CD14-positive monocyte (primary cell): ENCODE data around the gene TOP2A. TPM values are rescaled to one million over a fixed set of nuclear protein-coding genes. Genes with fewer than 3 reads are reported as not detected.
"Not testable (repeated sequence)": the region's sequence is repeated elsewhere in the genome, so short reads cannot be mapped to it uniquely, and the experiment has no call there.

Experiments used
- DNase-seq, 3 donors: peaks; one replicate each; pipeline ENCODE4 v3.0.0-alpha.2; 2011 to 2022
- H2AFZ ChIP-seq: 2 replicates; pipeline ENCODE4 v1.6.0; 2012; ENCODE audit warnings: mild to moderate bottlenecking, low read depth, low read length, inconsistent platforms; ENCODE audit not compliant: insufficient read depth, poor library complexity, severe bottlenecking
- H3K27ac ChIP-seq, 2 donors: 1 replicate in 1 of 2; 2 replicates in 1 of 2; pipeline ENCODE4 v1.5.1; 2012 to 2013; ENCODE audit warnings: low read length in 2 of 2, control low read depth in 1 of 2, inconsistent platforms in 1 of 2, low read depth in 1 of 2, mild to moderate bottlenecking in 1 of 2
- H3K27me3 ChIP-seq, 2 donors: one replicate each; pipeline versions ENCODE4 v1.6.0 to v1.6.1; 2011 to 2013; ENCODE audit warnings: low read length in 2 of 2; ENCODE audit not compliant: control insufficient read depth in 2 of 2, insufficient read depth in 2 of 2
- H3K36me3 ChIP-seq, 2 donors: replicated peaks in 1 of 2; 1 replicate in 1 of 2; 2 replicates in 1 of 2; pipeline versions ENCODE4 v1.5.1 to v1.6.1; 2012 to 2013; ENCODE audit warnings: low read length in 2 of 2, control low read depth in 1 of 2, inconsistent platforms in 1 of 2, mild to moderate bottlenecking in 1 of 2; ENCODE audit not compliant: insufficient read depth in 2 of 2, control insufficient read depth in 1 of 2
- H3K4me1 ChIP-seq, 2 donors: 1 replicate in 1 of 2; 2 replicates in 1 of 2; pipeline versions ENCODE4 v1.5.1 to v1.6.1; 2012 to 2013; ENCODE audit warnings: low read length in 2 of 2, control low read depth in 1 of 2, inconsistent platforms in 1 of 2, mild to moderate bottlenecking in 1 of 2, moderate library complexity in 1 of 2; ENCODE audit not compliant: insufficient read depth in 2 of 2, control insufficient read depth in 1 of 2
- H3K4me2 ChIP-seq: replicated peaks from 2 replicates; pipeline ENCODE3; 2012; ENCODE audit warnings: low read length, moderate library complexity, mild to moderate bottlenecking; ENCODE audit not compliant: poor library complexity, severe bottlenecking; ENCODE audit errors: extremely low read depth
- H3K4me3 ChIP-seq, 3 experiments: fragments of 200-600 bp in 1 of 3; sonication (generic) in 1 of 3; replicated peaks in 1 of 3; 1 replicate in 2 of 3; 2 replicates in 1 of 3; pipeline ENCODE4 v1.5.1; 2011 to 2013; ENCODE audit warnings: low read length in 3 of 3, mild to moderate bottlenecking in 3 of 3, control low read depth in 2 of 3, low read depth in 2 of 3, inconsistent platforms in 1 of 3, moderate library complexity in 1 of 3
- H3K79me2 ChIP-seq: 2 replicates; pipeline ENCODE4 v1.6.0; 2012; ENCODE audit warnings: mild to moderate bottlenecking, control low read depth, inconsistent platforms, low read length, moderate library complexity; ENCODE audit not compliant: insufficient read depth
- H3K9ac ChIP-seq: 2 replicates; pipeline ENCODE4 v1.6.0; 2017; ENCODE audit warnings: low read length, mild to moderate bottlenecking; ENCODE audit not compliant: insufficient read depth, poor library complexity, severe bottlenecking
- H3K9me3 ChIP-seq, 2 donors: replicated peaks in 1 of 2; 1 replicate in 1 of 2; 2 replicates in 1 of 2; pipeline versions ENCODE4 v1.5.1 to v1.6.1; 2012 to 2013; ENCODE audit warnings: low read length in 2 of 2, control low read depth in 1 of 2; ENCODE audit not compliant: control insufficient read depth in 1 of 2, insufficient read depth in 1 of 2
- H4K20me1 ChIP-seq: 2 replicates; pipeline ENCODE4 v1.6.0; 2012; ENCODE audit warnings: mild to moderate bottlenecking, low read length, control low read depth, moderate library complexity; ENCODE audit not compliant: insufficient read depth
- H3K27ac Mint-ChIP-seq, 7 donors: one replicate each; pipeline ENCODE4 v1.8.0; 2020; ENCODE audit warnings: mild to moderate bottlenecking in 7 of 7, mixed read lengths in 7 of 7, moderate library complexity in 6 of 7, inconsistent platforms in 2 of 7
- H3K27me3 Mint-ChIP-seq, 3 donors: one replicate each; pipeline ENCODE4 v1.8.0; 2021 to 2022; ENCODE audit warnings: low read depth in 3 of 3, mild to moderate bottlenecking in 3 of 3, mixed read lengths in 3 of 3, moderate library complexity in 3 of 3, inconsistent platforms in 1 of 3
- H3K36me3 Mint-ChIP-seq, 2 donors: one replicate each; pipeline ENCODE4 v1.8.0; 2020; ENCODE audit warnings: mixed read lengths in 2 of 2, inconsistent platforms in 1 of 2, mild to moderate bottlenecking in 1 of 2
- H3K4me1 Mint-ChIP-seq: one replicate; pipeline ENCODE4 v1.8.0; 2020; ENCODE audit warnings: mild to moderate bottlenecking, mixed read lengths
- H3K4me3 Mint-ChIP-seq, 2 donors: one replicate each; pipeline ENCODE4 v1.8.0; 2020; ENCODE audit warnings: mild to moderate bottlenecking in 2 of 2, mixed read lengths in 2 of 2, moderate library complexity in 1 of 2
- H3K9me3 Mint-ChIP-seq, 7 donors: one replicate each; pipeline ENCODE4 v1.8.0; 2020 to 2022; ENCODE audit warnings: mixed read lengths in 7 of 7, mild to moderate bottlenecking in 6 of 7, moderate library complexity in 6 of 7, inconsistent platforms in 2 of 7
- CTCF ChIP-seq: fragments of 200-600 bp; IDR thresholded peaks from one replicate; pipeline ENCODE4 v1.8.0; 2022; ENCODE audit warnings: antibody characterized with exemption, mild to moderate bottlenecking
- whole genome bisulfite sequencing: methylation state at CpG from one replicate; pipeline ENCODE4 v1.1.5; 2013; ENCODE audit warnings: missing lambda C conversion rate; ENCODE audit not compliant: insufficient coverage; 5-methylcytosine and 5-hydroxymethylcytosine counted together
- intact Hi-C, 2 donors: fragments of 100-400 bp; cut with micrococcal nuclease; formaldehyde crosslinking; loops; one replicate each; pipeline versions ENCODE4 v1.15.0 to v1.15.1; 2023
- polyA plus RNA-seq, 3 donors: library from polyadenylated mRNA; depleted of rRNA in 1 of 3; unstranded in 2 of 3; stranded (reverse) in 1 of 3; fragments of 300-500 nt in 2 of 3; fragments of >200 nt in 1 of 3; fragmentation: Illumina TruSeq in 2 of 3; gene quantifications; 1 replicate in 2 of 3; 2 replicates in 1 of 3; pipeline ENCODE4 v1.2.3, GENCODE V29; 2012 to 2021

TOP2A gene
- polyA plus RNA-seq, 3 donors = 0.01 to 0.94 (median 0.28) TPM

GRCh38 chr17:40410082-40410481 is 7.6 kb downstream of the TOP2A start:
- 100% methylated on average over 1 of the region's 1 CpG for WGBS

GRCh38 chr17:40409540-40409939 is 8.2 kb downstream of the TOP2A start:
- not testable (repeated sequence) for H3K27me3 Mint-ChIP-seq, H3K27ac ChIP-seq, H3K9me3 Mint-ChIP-seq, H4K20me1 ChIP-seq, H2AFZ ChIP-seq, H3K4me3 Mint-ChIP-seq, H3K9me3 ChIP-seq, DNase-seq, H3K4me1 ChIP-seq, H3K4me3 ChIP-seq, H3K4me2 ChIP-seq, H3K27me3 ChIP-seq, H3K4me1 Mint-ChIP-seq, H3K9ac ChIP-seq
- WGBS = 100% methylated on average over 1 of the region's 4 CpGs
- Mint-ChIP-seq H3K27ac (peak overlapping the region in 2 of 7 donors; percentile 17 to 53), H3K36me3 (peaks cover 19 to 59% of the 10 kb centered on the region in 2 donors)
- intact Hi-C loops = loop anchor here in 1 of 2 donors (10.0 kb wide), 1 partner anchor 125 kb away; no protein-coding TSS in a partner anchor
- Histone ChIP-seq H3K79me2 (peaks cover 51% of the 10 kb centered on the region), H3K36me3 (peaks cover 24 to 76% of the 10 kb centered on the region in 2 donors)

More at GRCh38 chr17:40410082-40410481, 7.6 kb downstream of the TOP2A start:
- Mint-ChIP-seq H3K9me3 (no peaks in the 10 kb centered on the region), H3K27ac (peak overlapping the region in 2 of 7 donors; percentile 12 to 53), H3K4me3 (no peak overlapping the region), H3K27me3 (no peaks in the 10 kb centered on the region), H3K36me3 (peaks cover 19 to 55% of the 10 kb centered on the region in 2 donors), H3K4me1 (peaks cover 1% of the 10 kb centered on the region)
- Histone ChIP-seq H3K4me2 (no peak overlapping the region), H3K4me1 (peaks cover under 1 to 2% of the 10 kb centered on the region in 2 donors), H3K9me3 (no peaks in the 10 kb centered on the region), H3K27ac (no peak overlapping the region), H3K79me2 (peaks cover 56% of the 10 kb centered on the region), H4K20me1 (no peaks in the 10 kb centered on the region), H3K36me3 (peaks cover 20 to 71% of the 10 kb centered on the region in 2 donors), H3K27me3 (no peaks in the 10 kb centered on the region), H3K9ac (no peak overlapping the region), H2AFZ (no peak overlapping the region), H3K4me3 (no peak overlapping the region)
- TF ChIP-seq CTCF = no peak
- DNase-seq = no peak
- intact Hi-C loops = loop anchor here (5.0 to 10.0 kb wide), 2 partner anchors 108 to 205 kb away; no protein-coding TSS in a partner anchor
